ENCODE measurements around the gene PTPRJ.

- TF ChIP-seq CTCF (optimal IDR thresholded peaks at IDR 0.05 in 1 of 3, IDR thresholded peaks at IDR 0.05 in 1 of 3, conservative IDR thresholded peaks at IDR 0.05 in 1 of 3; ENCODE audit: extremely low read depth in 1 of 3, insufficient read depth in 2 of 3, low read length in 3 of 3) (no peak), EZH2 (IDR thresholded peaks at IDR 0.05; ENCODE audit: low read length) (no peak)
Measured at GRCh38 chr11:48074425-48075181, 94.2 kb downstream of the PTPRJ start.
